GM12891 (cell line): ENCODE results near the gene RTN3.

Source experiments
- PAX5 ChIP-seq: IDR thresholded peaks from 2 replicates; pipeline ENCODE4 v1.6.1; 2011; ENCODE audit warnings: low read length, moderate library complexity, mild to moderate bottlenecking; ENCODE audit not compliant: insufficient read depth, severe bottlenecking
- POLR2A ChIP-seq: IDR thresholded peaks from 2 replicates; pipeline ENCODE4 v1.6.1; 2011; ENCODE audit warnings: low read depth, low read length, control low read depth
- POLR2AphosphoS5 ChIP-seq: IDR thresholded peaks from 2 replicates; pipeline ENCODE4 v1.6.1; 2011; ENCODE audit warnings: low read depth, low read length, control low read depth
- POU2F2 ChIP-seq: IDR thresholded peaks from 2 replicates; pipeline ENCODE4 v1.6.1; 2011; ENCODE audit warnings: low read depth, mild to moderate bottlenecking, control low read depth, low read length, moderate library complexity
- SPI1 ChIP-seq: IDR thresholded peaks from 2 replicates; pipeline ENCODE4 v1.6.1; 2011; ENCODE audit warnings: low read depth, low read length, control low read depth
- TAF1 ChIP-seq: IDR thresholded peaks from 2 replicates; pipeline ENCODE4 v1.6.1; 2011; ENCODE audit warnings: low read depth, low read length, control low read depth

DNA sequence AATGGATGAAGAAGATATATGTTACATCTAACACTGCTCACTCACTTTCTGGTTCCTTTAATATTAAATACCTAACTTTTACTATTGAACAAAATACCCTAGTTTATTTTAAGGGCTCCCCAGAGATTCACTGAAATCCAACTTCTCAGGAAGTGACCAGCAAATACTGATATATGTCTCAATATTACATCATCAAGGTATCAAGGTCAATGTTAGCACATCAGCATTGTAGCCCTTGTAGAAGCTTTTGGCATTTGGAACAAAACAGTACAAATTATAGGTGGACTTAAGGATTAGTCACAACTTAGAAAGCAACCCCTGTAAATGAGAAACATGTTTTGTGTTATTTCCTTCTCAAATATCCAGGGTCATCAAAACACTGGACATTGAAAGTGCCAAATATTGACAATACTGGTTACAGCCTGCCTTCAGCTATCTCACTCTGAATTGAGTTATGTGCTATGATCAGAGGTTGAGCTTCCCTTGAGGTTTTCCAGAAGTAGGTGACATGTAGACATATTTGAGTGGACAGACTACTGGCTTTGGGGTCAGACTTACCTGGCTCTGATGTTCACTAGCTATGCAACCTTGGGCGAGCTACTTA, 8.3 kb upstream of the RTN3 start:
- TF ChIP-seq POLR2A (no peak), POLR2AphosphoS5 (no peak), TAF1 (no peak), SPI1 (no peak), PAX5 (no peak), POU2F2 (no peak)
